DLD1 (cell line): ENCODE data around the gene DEFB124.
"Not testable (repeated sequence)": the region's sequence is repeated elsewhere in the genome, so short reads cannot be mapped to it uniquely, and the experiment has no call there.

Experiments
- in situ Hi-C: cut with HindIII; loops from 2 replicates; pipeline ENCODE4 v1.10.0; 2017; ENCODE audit warnings: low sequenced_read_pairs

DEFB124 gene

GRCh38 chr20:31474758-31475427 lies at the start of gene DEFB124, which contains the start of gene REM1:
Gene DEFB124, minus strand, starts transcription at chr20:31475127. Its CDS starts 2,114 bp downstream, at chr20:31473013.
Gene REM1, plus strand, starts transcription at chr20:31475288. Its CDS starts 1,158 bp downstream, at chr20:31476446.
- in situ Hi-C loops, result no loop called here

GRCh38 chr20:31523361-31524283 lies 48.7 kb upstream of the DEFB124 start:
- in situ Hi-C loops, result no loop called here

DNA sequence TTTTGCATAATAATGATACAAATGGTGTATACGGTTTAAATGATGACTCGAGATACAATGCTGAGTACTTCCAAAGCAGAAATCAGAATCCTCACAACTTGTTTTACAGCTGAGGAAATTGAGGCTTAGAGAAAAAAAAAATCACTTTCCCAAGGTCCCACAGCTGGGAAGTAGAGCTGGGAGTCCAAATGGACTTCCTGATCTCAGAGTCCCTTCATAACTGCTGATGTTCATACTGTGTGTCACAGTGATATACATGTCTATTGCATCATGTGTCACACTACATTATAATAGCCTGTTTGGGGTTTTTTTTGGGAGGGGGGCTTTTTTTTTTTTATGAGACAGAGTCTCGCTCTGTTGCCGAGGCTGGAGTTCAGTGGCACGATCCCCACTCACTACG lies 47.8 kb upstream of the DEFB124 start:
- in situ Hi-C loops, result no loop called here

- in situ Hi-C loops, result not testable (repeated sequence)
These were observed 46.3 kb upstream of the DEFB124 start for GRCh38 chr20:31521267-31521666.

GRCh38 chr20:31517373-31517772 lies 42.4 kb upstream of the DEFB124 start:
- in situ Hi-C loops, result no loop called here

DNA sequence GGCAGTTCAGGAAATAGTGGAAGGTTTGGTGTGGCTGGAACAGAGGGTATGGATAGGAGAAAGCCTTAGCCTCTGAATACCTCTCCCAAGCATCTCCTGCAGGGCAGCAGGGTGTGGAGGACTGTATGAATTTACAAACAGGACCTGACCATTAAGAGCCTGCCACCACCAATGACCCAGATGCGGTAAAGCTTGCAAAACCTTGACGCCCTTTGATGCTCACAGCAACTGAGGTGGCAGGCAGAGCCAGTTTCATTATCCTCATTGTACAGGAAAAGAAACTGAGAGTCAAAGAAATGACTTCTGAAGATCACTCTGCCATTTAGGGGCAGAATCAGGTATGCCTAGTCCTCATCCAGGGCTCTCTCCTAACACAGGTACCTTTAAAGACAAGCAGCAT lies 41.7 kb upstream of the DEFB124 start:
- in situ Hi-C loops, result no loop called here

- in situ Hi-C loops, result no loop called here
These were observed 41.2 kb upstream of the DEFB124 start for GRCh38 chr20:31516166-31516565.

GRCh38 chr20:31515775-31516107 lies 40.8 kb upstream of the DEFB124 start:
- in situ Hi-C loops, result no loop called here

DNA sequence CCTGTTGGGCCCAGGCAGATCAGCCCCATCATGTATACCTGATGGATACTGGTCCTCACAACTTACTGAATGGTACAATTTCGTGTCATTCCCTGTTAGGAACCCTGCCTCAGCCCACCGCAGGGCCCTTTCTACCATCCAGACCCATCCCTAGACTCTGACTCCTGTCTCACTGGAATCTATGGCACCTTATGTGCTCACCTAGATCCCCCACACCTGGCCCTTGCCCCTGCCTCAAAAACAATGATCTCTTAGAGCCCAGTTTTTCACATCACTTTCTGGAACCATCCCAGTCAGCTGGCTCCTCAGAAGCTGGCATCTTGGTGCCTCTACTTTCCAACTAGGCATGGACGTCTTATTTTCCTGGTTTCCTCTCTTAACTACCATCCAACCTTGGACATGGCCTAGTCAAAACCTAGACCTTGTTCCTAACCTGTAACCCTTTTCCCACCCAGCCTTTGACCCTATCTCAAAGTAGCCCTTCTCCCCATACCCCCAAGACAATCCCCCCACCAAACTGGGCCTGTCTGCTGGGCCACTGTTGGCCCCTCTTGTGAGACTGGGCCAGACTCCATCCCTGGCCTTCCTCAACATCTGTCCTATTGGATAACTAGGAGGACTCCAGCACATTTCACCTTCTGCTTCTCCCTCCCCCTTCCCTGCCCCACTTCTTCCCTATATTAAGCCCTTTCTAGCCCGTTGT lies 40.3 kb upstream of the DEFB124 start:
- in situ Hi-C loops, result no loop called here

DNA sequence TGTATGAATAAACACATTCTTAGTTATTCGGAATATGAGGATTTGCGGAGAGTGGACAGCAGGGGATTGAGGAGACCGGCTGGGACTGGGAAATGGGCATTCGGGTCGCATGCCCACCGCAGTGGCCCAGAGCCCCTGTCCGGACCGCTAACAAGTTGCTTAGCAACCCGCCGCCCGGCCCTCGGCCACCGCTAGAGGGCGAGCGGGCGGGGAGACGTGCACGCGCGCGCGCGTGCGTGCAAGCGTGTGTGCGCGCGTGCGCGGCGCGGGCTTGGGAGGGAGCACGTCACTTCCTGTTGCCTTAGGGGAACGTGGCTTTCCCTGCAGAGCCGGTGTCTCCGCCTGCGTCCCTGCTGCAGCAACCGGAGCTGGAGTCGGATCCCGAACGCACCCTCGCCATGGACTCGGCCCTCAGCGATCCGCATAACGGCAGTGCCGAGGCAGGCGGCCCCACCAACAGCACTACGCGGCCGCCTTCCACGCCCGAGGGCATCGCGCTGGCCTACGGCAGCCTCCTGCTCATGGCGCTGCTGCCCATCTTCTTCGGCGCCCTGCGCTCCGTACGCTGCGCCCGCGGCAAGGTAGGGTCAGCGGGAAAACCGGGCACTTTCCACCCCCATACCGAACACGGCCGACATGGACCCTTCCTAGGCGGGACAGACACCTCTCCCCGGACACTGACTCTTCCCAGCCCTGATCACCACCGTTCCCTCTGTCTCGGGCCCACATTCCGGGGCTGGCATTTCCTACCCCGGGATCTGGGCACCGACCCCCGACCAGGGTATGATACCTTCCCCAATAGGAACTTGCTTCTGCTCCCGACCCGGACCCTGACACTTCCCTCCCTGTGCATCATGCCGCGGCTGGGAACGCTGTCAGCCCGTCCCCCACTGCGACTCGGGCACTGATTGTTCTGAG lies 39.5 kb upstream of the DEFB124 start, which contains the start of gene HM13:
Gene HM13 (plus strand): TSS at position 289 of the 918 bp plus-strand sequence. CDS start 110 bp downstream, at position 399.
- in situ Hi-C loops, result no loop called here

- in situ Hi-C loops, result no loop called here
These were observed 33.8 kb upstream of the DEFB124 start for GRCh38 chr20:31508517-31509244.

- in situ Hi-C loops, result no loop called here
These were observed 31.0 kb upstream of the DEFB124 start for GRCh38 chr20:31505903-31506302.

GRCh38 chr20:31502884-31503673 lies 28.2 kb upstream of the DEFB124 start:
- in situ Hi-C loops, result not testable (repeated sequence)

DNA sequence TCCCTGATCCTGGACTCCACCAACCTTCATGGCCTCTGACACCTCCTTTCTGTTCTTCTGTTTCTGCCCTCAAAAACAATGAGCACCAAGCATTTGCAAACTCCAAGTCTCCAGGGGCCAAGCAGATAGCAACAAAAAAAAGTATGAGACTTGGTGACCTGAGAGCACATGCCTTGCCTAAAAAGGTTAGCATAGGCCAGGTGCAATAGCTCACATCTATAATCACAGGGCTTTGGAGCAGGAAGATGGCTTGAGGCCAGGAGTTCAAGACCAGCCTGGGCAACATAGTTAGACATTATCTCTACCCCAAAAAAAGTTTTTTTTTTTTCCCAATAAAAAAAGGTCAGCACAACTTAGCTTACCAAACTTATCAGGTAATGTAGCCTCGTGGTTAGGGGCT lies 25.6 kb upstream of the DEFB124 start:
- in situ Hi-C loops, result no loop called here

DNA sequence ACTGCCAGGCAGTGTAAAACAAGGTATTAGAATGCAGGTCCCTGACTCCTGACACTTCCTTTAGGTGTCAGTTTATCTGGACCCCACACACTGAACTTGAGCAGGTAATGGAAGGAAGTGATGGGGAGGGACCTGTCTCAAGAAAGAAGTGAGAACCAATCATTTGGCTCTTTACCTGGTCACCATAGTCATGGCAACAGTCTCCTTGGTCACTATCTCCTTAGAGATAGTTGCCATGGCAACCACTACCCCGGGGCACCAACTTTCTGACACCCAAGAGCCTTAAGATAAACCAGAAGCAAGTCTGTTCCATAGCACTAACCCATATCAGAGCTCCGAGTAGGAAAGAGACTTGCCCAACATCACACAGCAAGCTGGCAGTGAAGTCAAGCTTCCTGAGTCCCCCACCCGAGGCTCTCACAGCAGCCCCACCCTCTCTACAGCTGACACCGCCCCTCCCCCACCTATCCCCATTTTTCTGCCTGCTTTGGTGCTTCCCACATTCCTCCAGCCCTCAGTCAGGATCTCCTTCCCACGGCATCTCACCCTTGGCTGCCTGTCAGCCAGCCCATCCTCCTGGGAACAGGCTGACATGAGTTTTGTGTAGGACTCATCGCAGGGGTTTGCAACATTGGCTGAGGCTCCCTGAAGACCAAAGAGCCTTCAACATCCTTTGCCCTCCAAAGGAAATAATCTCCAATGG lies 23.1 kb upstream of the DEFB124 start:
- in situ Hi-C loops, result no loop called here

DNA sequence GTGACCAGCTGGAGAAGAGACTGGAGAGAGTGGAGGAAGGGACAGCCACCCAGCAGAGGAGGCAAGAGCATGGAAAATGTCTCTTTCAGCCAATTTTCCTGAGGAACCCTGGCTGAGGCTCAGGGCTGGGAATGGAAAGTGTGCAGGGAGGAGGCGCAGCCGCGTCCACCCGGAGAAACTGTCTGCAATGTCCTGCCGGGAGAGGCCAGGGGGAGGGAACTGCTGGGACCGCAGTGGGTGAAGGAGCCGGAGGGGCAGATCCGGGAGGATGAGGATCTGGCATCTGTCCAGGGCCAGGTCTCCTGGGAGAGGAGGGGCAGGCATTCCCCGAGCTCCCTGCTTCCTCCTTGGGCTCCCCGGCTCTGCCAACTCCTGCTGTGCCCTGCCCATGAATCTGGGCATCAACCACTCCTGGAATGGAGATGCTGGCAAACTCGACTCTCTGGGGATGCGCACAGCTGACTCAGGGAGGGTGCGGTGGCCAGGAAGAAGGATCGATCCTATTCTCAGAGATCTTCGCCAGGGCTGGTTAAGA lies 21.9 kb upstream of the DEFB124 start:
- in situ Hi-C loops, result no loop called here

GRCh38 chr20:31494131-31494530 lies 19.2 kb upstream of the DEFB124 start:
- in situ Hi-C loops, result no loop called here

- in situ Hi-C loops, result no loop called here
These were observed 15.8 kb upstream of the DEFB124 start for GRCh38 chr20:31490752-31491151.
